ENCODE measurements around the gene EIF4B. TPM values are rescaled to one million over a fixed set of nuclear protein-coding genes. Genes with fewer than 3 reads are reported as not detected.

Gene EIF4B
- total RNA-seq, 1 experiment from 2014 or later, result 351 TPM

GRCh38 chr12:53056901-53057300, 50.6 kb downstream of the EIF4B start:
- ATAC-seq, result no peak
- CTCF ChIA-PET, result interaction anchor here (1.1 kb wide), 1 partner anchor 9 kb away, joined by 3 read pairs; no protein-coding TSS in a partner anchor

GRCh38 chr12:53057816-53058500, 51.7 kb downstream of the EIF4B start:
- TF ChIP-seq TCF7L2 (IDR thresholded peaks at IDR 0.05; ENCODE audit: low read depth, low read length) (no peak), CTCF (IDR thresholded peaks at IDR 0.05) (no peak), SIN3A (IDR thresholded peaks at IDR 0.05; ENCODE audit: borderline replicate concordance, insufficient read depth, low read depth, low read length) (no peak), REST (IDR thresholded peaks at IDR 0.05; ENCODE audit: insufficient read depth in 1 of 2, low read depth in 2 of 2, low read length in 1 of 2) (no peak), POLR2AphosphoS5 (IDR thresholded peaks at IDR 0.05; ENCODE audit: low read depth, low read length) (no peak)
- intact Hi-C loops (cut with micrococcal nuclease; ENCODE audit: unreplicated experiment), result no loop called here
- no peak for ATAC-seq
- BruUV-seq (replicated peaks), result no TSS peak
- H3K27me3 ChIP-seq (ENCODE audit: control insufficient read depth, insufficient read depth, low read length), result no peaks in the 10 kb centered on the region
- ChIA-PET POLR2A (no interaction called here), CTCF (no interaction called here)
- peaks cover 22% of the 10 kb centered on the region for H3K4me1 ChIP-seq (ENCODE audit: control insufficient read depth, insufficient read depth, low read length)
- in situ Hi-C loops (cut with HindIII; ENCODE audit: low pct_unique_long_range_greater_than_20kb, low sequenced_read_pairs), result no loop called here
- no peaks in the 10 kb centered on the region for H3K9me3 ChIP-seq (ENCODE audit: control insufficient read depth, insufficient read depth, low read depth, low read length)
- H3K4me3 ChIP-seq (ENCODE audit: low read depth in 2 of 2, low read length in 2 of 2), result no peak overlapping the region
- no peaks in the 10 kb centered on the region; the same call in 1 of the 2 replicates for H3K36me3 ChIP-seq (ENCODE audit: control insufficient read depth, insufficient read depth, low read length)
- no peak for DNase-seq (ENCODE audit: low read depth, low spot score)
- no peak overlapping the region for H3K27ac ChIP-seq (ENCODE audit: low read length)

More at GRCh38 chr12:53056901-53057300, 50.6 kb downstream of the EIF4B start:
- H3K27me3 ChIP-seq (ENCODE audit: control insufficient read depth, insufficient read depth, low read length), result no peaks in the 10 kb centered on the region
- POLR2A ChIA-PET, result no interaction called here
- H3K4me3 ChIP-seq (ENCODE audit: low read depth in 2 of 2, low read length in 2 of 2), result no peak overlapping the region
- no peaks in the 10 kb centered on the region for H3K9me3 ChIP-seq (ENCODE audit: control insufficient read depth, insufficient read depth, low read depth, low read length)
- no peaks in the 10 kb centered on the region for H3K36me3 ChIP-seq (ENCODE audit: control insufficient read depth, insufficient read depth, low read length)
- intact Hi-C loops (cut with micrococcal nuclease; ENCODE audit: unreplicated experiment) (no loop called here), in situ Hi-C loops (cut with HindIII; ENCODE audit: low pct_unique_long_range_greater_than_20kb, low sequenced_read_pairs) (no loop called here)
- H3K27ac ChIP-seq (ENCODE audit: low read length), result no peak overlapping the region
- TF ChIP-seq POLR2AphosphoS5 (IDR thresholded peaks at IDR 0.05; ENCODE audit: low read depth, low read length), result 0 out of 2 replicates have a peak, but pooled peaks have one; percentile 15
- no peak for TF ChIP-seq REST (IDR thresholded peaks at IDR 0.05; ENCODE audit: insufficient read depth in 1 of 2, low read depth in 2 of 2, low read length in 1 of 2)
- BruUV-seq (replicated peaks), result no TSS peak
- H3K4me1 ChIP-seq (ENCODE audit: control insufficient read depth, insufficient read depth, low read length), result peaks cover 31% of the 10 kb centered on the region
- DNase-seq (ENCODE audit: low read depth, low spot score), result no peak
